GM12878 (cell line): ENCODE data around the gene FLT1. TPM values are rescaled to one million over a fixed set of nuclear protein-coding genes. Genes with fewer than 3 reads are reported as not detected.

Experiments used
- ATAC-seq: fragments of 200-7000 bp; cut with Tn5 transposase; 3 replicates; pipeline ENCODE4 v1.9.1; 2020; ENCODE audit warnings: mild to moderate bottlenecking, moderate library complexity
- BruUV-seq: library from RNA; stranded (reverse); fragments of 400-500 nt; replicated peaks from 2 replicates; lab custom pipeline; 2021; lab: Mats Ljungman, UMichigan
- CTCF ChIA-PET: fragments of 300-600 bp; sonication (Branson Sonifier 250); formaldehyde crosslinking; extraction: SDS; loops from one replicate; lab custom pipeline; 2021; ENCODE audit warnings: inconsistent platforms; lab: Yijun Ruan, JAX
- POLR2A ChIA-PET: fragments of 350-600 bp; formaldehyde crosslinking; extraction: SDS; loops from one replicate; lab custom pipeline; 2021; ENCODE audit warnings: inconsistent platforms; lab: Charles Lee
- RAD21 ChIA-PET: fragments of 300-600 bp; sonication (Branson Sonifier 250); formaldehyde crosslinking; loops from one replicate; lab custom pipeline; 2023; ENCODE audit warnings: antibody characterized with exemption; ENCODE audit not compliant: unreplicated experiment; lab: Charles Lee
- SMC1A ChIA-PET: fragments of 300-600 bp; sonication (Branson Sonifier 250); formaldehyde crosslinking; loops from one replicate; lab custom pipeline; 2023; ENCODE audit not compliant: unreplicated experiment, uncharacterized antibody; lab: Charles Lee
- DNase-seq: peaks from one replicate; pipeline ENCODE4 v3.0.0-alpha.2; 2011; ENCODE audit warnings: low read depth, low spot score
- FAIRE-seq: peaks from 3 replicates; lab custom pipeline; 2011; peaks lifted over from hg19 to GRCh38; lab: Jason Lieb, UNC
- H2AFZ ChIP-seq: 2 replicates; pipeline ENCODE4 v1.6.0; 2011; ENCODE audit warnings: low read depth, low read length, control low read depth; ENCODE audit not compliant: control insufficient read depth
- H3K27ac ChIP-seq: 2 replicates; pipeline ENCODE4 v1.5.1; 2011; ENCODE audit warnings: control low read depth; ENCODE audit not compliant: control insufficient read depth, insufficient read depth
- H3K27me3 ChIP-seq, 2 experiments: replicated peaks in 1 of 2; 2 replicates each; pipeline versions ENCODE4 v1.6.0 to v1.6.1; 2011; ENCODE audit warnings: low read length in 1 of 2; ENCODE audit not compliant: control insufficient read depth in 2 of 2, insufficient read depth in 2 of 2
- H3K36me3 ChIP-seq, 2 experiments: 2 replicates each; pipeline ENCODE4 v1.5.1; 2011; ENCODE audit warnings: low read length in 1 of 2; ENCODE audit not compliant: control insufficient read depth in 2 of 2, insufficient read depth in 2 of 2
- H3K4me1 ChIP-seq: 2 replicates; pipeline ENCODE4 v1.6.1; 2011; ENCODE audit warnings: mild to moderate bottlenecking, low read length, moderate library complexity, mixed read lengths; ENCODE audit not compliant: control insufficient read depth, insufficient read depth
- H3K4me2 ChIP-seq: 2 replicates; pipeline ENCODE4 v1.6.0; 2011; ENCODE audit warnings: control low read depth; ENCODE audit not compliant: control insufficient read depth, insufficient read depth
- H3K4me3 ChIP-seq: fragments of 200-600 bp; sonication (generic); 2 replicates; pipeline ENCODE4 v1.5.1; 2016
- H3K79me2 ChIP-seq: 2 replicates; pipeline ENCODE4 v1.6.0; 2011; ENCODE audit warnings: low read length; ENCODE audit not compliant: control insufficient read depth, insufficient read depth
- H3K9ac ChIP-seq: 2 replicates; pipeline ENCODE4 v1.8.0; 2011; ENCODE audit warnings: low read length, control low read depth, mixed read lengths; ENCODE audit not compliant: control insufficient read depth, insufficient read depth
- H3K9me3 ChIP-seq: replicated peaks from 3 replicates; pipeline ENCODE4 v1.5.1; 2011; ENCODE audit warnings: mild to moderate bottlenecking, low read length; ENCODE audit not compliant: control insufficient read depth, insufficient read depth
- H4K20me1 ChIP-seq: 2 replicates; pipeline ENCODE4 v1.6.0; 2011; ENCODE audit not compliant: control insufficient read depth, insufficient read depth
- BRCA1 ChIP-seq: IDR thresholded peaks from 2 replicates; pipeline ENCODE4 v1.6.1; 2011; ENCODE audit warnings: low read depth, low read length, improper control_type of control experiment
- CBX5 ChIP-seq: sonication (generic); IDR thresholded peaks from 2 replicates; pipeline ENCODE4 v1.6.1; 2016; ENCODE audit warnings: low read depth, moderate library complexity, mild to moderate bottlenecking, inconsistent platforms
- E4F1 ChIP-seq: fragments of 450-650 bp; IDR thresholded peaks from 2 replicates; pipeline ENCODE4 v1.6.1; 2018; ENCODE audit warnings: borderline replicate concordance, mild to moderate bottlenecking; ENCODE audit not compliant: partially characterized antibody
- FOS ChIP-seq: IDR thresholded peaks from 3 replicates; pipeline ENCODE4 v1.6.1; 2011; ENCODE audit warnings: borderline replicate concordance; ENCODE audit not compliant: insufficient read length; ENCODE audit errors: extremely low read depth
- GABPA ChIP-seq: IDR thresholded peaks from 2 replicates; pipeline ENCODE4 v1.6.1; 2014; ENCODE audit warnings: antibody characterized with exemption, low read depth, mild to moderate bottlenecking, inconsistent platforms
- HDAC2 ChIP-seq: fragments of 200-600 bp; sonication (generic); IDR thresholded peaks from 2 replicates; pipeline ENCODE4 v1.6.1; 2017
- RAD21 ChIP-seq: IDR thresholded peaks from 2 replicates; pipeline ENCODE4 v1.6.1; 2011; ENCODE audit warnings: mild to moderate bottlenecking, low read depth, low read length, moderate library complexity; ENCODE audit not compliant: insufficient read depth
- SREBF1 ChIP-seq: IDR thresholded peaks from 2 replicates; pipeline ENCODE4 v1.6.1; 2012; ENCODE audit warnings: mild to moderate bottlenecking, low read length
- TCF12 ChIP-seq: IDR thresholded peaks from 2 replicates; pipeline ENCODE4 v1.6.1; 2011; ENCODE audit warnings: low read depth, mild to moderate bottlenecking, low read length
- WGBS: methylation state at CpG from one replicate; pipeline ENCODE4 v1.1.6; 2016; ENCODE audit warnings: low lambda C conversion rate; ENCODE audit not compliant: insufficient replicate concordance, insufficient coverage; ENCODE audit errors: missing lambda C conversion rate; 5-methylcytosine and 5-hydroxymethylcytosine counted together
- in situ Hi-C: fragments of 300-500 bp; cut with MboI; formaldehyde crosslinking; loops from 9 replicates; pipeline ENCODE4 v1.14.3; 2018; ENCODE audit warnings: mixed read lengths
- intact Hi-C: fragments of 100-400 bp; cut with micrococcal nuclease; formaldehyde crosslinking; loops from one replicate; pipeline ENCODE4 v1.14.2; 2022; ENCODE audit not compliant: unreplicated experiment
- polyA plus RNA-seq, 11 experiments: library from polyadenylated mRNA; depleted of rRNA in 4 of 11; unstranded in 6 of 11; stranded (reverse) in 5 of 11; fragments of >200 nt; fragmentation: Nextera tagmentation in 4 of 11; fragmentation: Illumina TruSeq in 1 of 11; extraction: Ambion mirVana in 4 of 11; extraction: Trizol in 1 of 11; gene quantifications; 1 replicate in 1 of 11; 2 replicates in 10 of 11; pipeline versions ENCODE4 v1.2.1 to v1.2.3, GENCODE V29; 2011 to 2016; ENCODE audit warnings: inconsistent platforms in 2 of 11, missing spikeins in 2 of 11, low read depth in 1 of 11
- total RNA-seq, 4 experiments: library from RNA; depleted of rRNA in 3 of 4; stranded (reverse); fragments of >200 nt in 3 of 4; fragmentation: Illumina TruSeq in 1 of 4; extraction: Trizol in 1 of 4; gene quantifications; 2 replicates each; pipeline versions ENCODE4 v1.2.1 to v1.2.3, GENCODE V29; 2013 to 2021
- TF ChIP-seq, protein P1 (sequence below): fragments of 450-650 bp; IDR thresholded peaks from 2 replicates; pipeline ENCODE4 v1.6.1; 2017; ENCODE audit warnings: borderline replicate concordance
- TF ChIP-seq, protein P2 (sequence below): fragments of 450-650 bp; IDR thresholded peaks from 2 replicates; pipeline ENCODE4 v1.6.1; 2017; ENCODE audit warnings: mild to moderate bottlenecking, moderate library complexity

Gene FLT1
- total and polyA plus RNA-seq, 10 of the 15 experiments (the other 5 are each of a cell fraction or from before 2014, with no cell fraction given), result 0.55 to 5.6 (median 0.84) TPM

- Histone ChIP-seq H3K4me3 (no peak overlapping the region), H3K9ac (no peak overlapping the region), H3K79me2 (no peaks in the 10 kb centered on the region), H4K20me1 (no peaks in the 10 kb centered on the region)
- POLR2A ChIA-PET, result no interaction called here
- intact Hi-C loops, result no loop called here
- BruUV-seq, result no TSS peak
- TF ChIP-seq HDAC2, result no peak
- TF ChIP-seq CBX5, result no peak
- TF ChIP-seq RAD21, result no peak
- no peak for TF ChIP-seq E4F1
- no peak for TF ChIP-seq TCF12
- no peak for TF ChIP-seq GABPA
- TF ChIP-seq, protein P1, sequence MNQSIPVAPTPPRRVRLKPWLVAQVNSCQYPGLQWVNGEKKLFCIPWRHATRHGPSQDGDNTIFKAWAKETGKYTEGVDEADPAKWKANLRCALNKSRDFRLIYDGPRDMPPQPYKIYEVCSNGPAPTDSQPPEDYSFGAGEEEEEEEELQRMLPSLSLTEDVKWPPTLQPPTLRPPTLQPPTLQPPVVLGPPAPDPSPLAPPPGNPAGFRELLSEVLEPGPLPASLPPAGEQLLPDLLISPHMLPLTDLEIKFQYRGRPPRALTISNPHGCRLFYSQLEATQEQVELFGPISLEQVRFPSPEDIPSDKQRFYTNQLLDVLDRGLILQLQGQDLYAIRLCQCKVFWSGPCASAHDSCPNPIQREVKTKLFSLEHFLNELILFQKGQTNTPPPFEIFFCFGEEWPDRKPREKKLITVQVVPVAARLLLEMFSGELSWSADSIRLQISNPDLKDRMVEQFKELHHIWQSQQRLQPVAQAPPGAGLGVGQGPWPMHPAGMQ, result no peak
- TF ChIP-seq FOS, result no peak
- TF ChIP-seq BRCA1, result no peak
- TF ChIP-seq, protein P2, sequence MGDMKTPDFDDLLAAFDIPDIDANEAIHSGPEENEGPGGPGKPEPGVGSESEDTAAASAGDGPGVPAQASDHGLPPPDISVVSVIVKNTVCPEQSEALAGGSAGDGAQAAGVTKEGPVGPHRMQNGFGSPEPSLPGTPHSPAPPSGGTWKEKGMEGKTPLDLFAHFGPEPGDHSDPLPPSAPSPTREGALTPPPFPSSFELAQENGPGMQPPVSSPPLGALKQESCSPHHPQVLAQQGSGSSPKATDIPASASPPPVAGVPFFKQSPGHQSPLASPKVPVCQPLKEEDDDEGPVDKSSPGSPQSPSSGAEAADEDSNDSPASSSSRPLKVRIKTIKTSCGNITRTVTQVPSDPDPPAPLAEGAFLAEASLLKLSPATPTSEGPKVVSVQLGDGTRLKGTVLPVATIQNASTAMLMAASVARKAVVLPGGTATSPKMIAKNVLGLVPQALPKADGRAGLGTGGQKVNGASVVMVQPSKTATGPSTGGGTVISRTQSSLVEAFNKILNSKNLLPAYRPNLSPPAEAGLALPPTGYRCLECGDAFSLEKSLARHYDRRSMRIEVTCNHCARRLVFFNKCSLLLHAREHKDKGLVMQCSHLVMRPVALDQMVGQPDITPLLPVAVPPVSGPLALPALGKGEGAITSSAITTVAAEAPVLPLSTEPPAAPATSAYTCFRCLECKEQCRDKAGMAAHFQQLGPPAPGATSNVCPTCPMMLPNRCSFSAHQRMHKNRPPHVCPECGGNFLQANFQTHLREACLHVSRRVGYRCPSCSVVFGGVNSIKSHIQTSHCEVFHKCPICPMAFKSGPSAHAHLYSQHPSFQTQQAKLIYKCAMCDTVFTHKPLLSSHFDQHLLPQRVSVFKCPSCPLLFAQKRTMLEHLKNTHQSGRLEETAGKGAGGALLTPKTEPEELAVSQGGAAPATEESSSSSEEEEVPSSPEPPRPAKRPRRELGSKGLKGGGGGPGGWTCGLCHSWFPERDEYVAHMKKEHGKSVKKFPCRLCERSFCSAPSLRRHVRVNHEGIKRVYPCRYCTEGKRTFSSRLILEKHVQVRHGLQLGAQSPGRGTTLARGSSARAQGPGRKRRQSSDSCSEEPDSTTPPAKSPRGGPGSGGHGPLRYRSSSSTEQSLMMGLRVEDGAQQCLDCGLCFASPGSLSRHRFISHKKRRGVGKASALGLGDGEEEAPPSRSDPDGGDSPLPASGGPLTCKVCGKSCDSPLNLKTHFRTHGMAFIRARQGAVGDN, result no peak
- no peak for TF ChIP-seq SREBF1
- TF ChIP-seq, all 136 proteins: peak for 0
- ChIA-PET CTCF (no interaction called here), SMC1A (no interaction called here), RAD21 (no interaction called here)
- Histone ChIP-seq H3K36me3 (no peaks in the 10 kb centered on the region; a peak in 1 of 4 replicates), H3K27ac (no peak overlapping the region), H3K4me2 (no peak overlapping the region), H3K4me1 (no peaks in the 10 kb centered on the region), H3K27me3 (no peaks in the 10 kb centered on the region), H2AFZ (no peak overlapping the region), H3K9me3 (no peaks in the 10 kb centered on the region)
- no peak for FAIRE-seq
- no peak for DNase-seq
- in situ Hi-C loops, result loop anchor here (25.0 kb wide), 1 partner anchor 1062 kb away; no protein-coding TSS in a partner anchor
- ATAC-seq, result no peak
- 98% methylated on average over 2 of the region's 2 CpGs for WGBS
These were observed 195.0 kb downstream of the FLT1 start for GRCh38 chr13:28299916-28300315.
